Tibial nerve (tissue), 4 donors: ENCODE results near the gene ROM1.

Source experiments
- EP300 ChIP-seq, 2 donors: sonication (generic); formaldehyde crosslinking; IDR thresholded peaks; one replicate each; pipeline ENCODE4 v1.6.1; 2017; ENCODE audit warnings: antibody characterized with exemption in 2 of 2, mild to moderate bottlenecking in 1 of 2
- POLR2A ChIP-seq, 2 donors: fragments of 450-650 bp; IDR thresholded peaks; one replicate each; pipeline ENCODE4 v1.6.1; 2017; ENCODE audit warnings: antibody characterized with exemption in 2 of 2, mild to moderate bottlenecking in 2 of 2, moderate library complexity in 2 of 2
- TF ChIP-seq, protein P1 (sequence below), 5 experiments: fragments of 200-600 bp in 3 of 5; fragments of 450-650 bp in 2 of 5; sonication (generic) in 3 of 5; IDR thresholded peaks; one replicate each; pipeline ENCODE4 v1.5.1; 2016 to 2019; ENCODE audit warnings: antibody characterized with exemption in 5 of 5, mild to moderate bottlenecking in 3 of 5, moderate library complexity in 2 of 5

GRCh38 chr11:62644220-62644619 is 31.2 kb downstream of the ROM1 start:
- TF ChIP-seq, protein P1, sequence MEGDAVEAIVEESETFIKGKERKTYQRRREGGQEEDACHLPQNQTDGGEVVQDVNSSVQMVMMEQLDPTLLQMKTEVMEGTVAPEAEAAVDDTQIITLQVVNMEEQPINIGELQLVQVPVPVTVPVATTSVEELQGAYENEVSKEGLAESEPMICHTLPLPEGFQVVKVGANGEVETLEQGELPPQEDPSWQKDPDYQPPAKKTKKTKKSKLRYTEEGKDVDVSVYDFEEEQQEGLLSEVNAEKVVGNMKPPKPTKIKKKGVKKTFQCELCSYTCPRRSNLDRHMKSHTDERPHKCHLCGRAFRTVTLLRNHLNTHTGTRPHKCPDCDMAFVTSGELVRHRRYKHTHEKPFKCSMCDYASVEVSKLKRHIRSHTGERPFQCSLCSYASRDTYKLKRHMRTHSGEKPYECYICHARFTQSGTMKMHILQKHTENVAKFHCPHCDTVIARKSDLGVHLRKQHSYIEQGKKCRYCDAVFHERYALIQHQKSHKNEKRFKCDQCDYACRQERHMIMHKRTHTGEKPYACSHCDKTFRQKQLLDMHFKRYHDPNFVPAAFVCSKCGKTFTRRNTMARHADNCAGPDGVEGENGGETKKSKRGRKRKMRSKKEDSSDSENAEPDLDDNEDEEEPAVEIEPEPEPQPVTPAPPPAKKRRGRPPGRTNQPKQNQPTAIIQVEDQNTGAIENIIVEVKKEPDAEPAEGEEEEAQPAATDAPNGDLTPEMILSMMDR (IDR thresholded peaks at IDR 0.05), result no peak
- TF ChIP-seq POLR2A (IDR thresholded peaks at IDR 0.05) (no peak), EP300 (IDR thresholded peaks at IDR 0.05) (no peak)
